MG63 (cell line): ENCODE results near the gene ADH6. TPM values are rescaled to one million over a fixed set of nuclear protein-coding genes. Genes with fewer than 3 reads are reported as not detected.

Source experiments
- DNase-seq: peaks from one replicate; pipeline ENCODE4 v3.0.0-alpha.2; 2020
- H3K27me3 ChIP-seq: fragments of 250-450 bp; sonication (Bioruptor Pico); 2 replicates; pipeline ENCODE4 v1.5.1; 2020; ENCODE audit warnings: mild to moderate bottlenecking, moderate library complexity
- H3K36me3 ChIP-seq: fragments of 250-450 bp; sonication (Bioruptor Pico); 2 replicates; pipeline ENCODE4 v1.5.1; 2020; ENCODE audit warnings: mild to moderate bottlenecking, moderate library complexity
- H3K4me3 ChIP-seq: fragments of 250-450 bp; sonication (Bioruptor Pico); 2 replicates; pipeline ENCODE4 v1.5.1; 2020; ENCODE audit warnings: mild to moderate bottlenecking, moderate library complexity
- H3K9me3 ChIP-seq: fragments of 250-450 bp; sonication (Bioruptor Pico); 2 replicates; pipeline ENCODE4 v1.5.1; 2020; ENCODE audit warnings: mild to moderate bottlenecking, moderate library complexity
- total RNA-seq: library from RNA; depleted of rRNA; stranded (reverse); fragments of >200 nt; shearing (Covaris generic); gene quantifications from 2 replicates; pipeline ENCODE4 v1.2.3, GENCODE V29; 2014; ENCODE audit warnings: low replicate concordance; rRNA removed

The ADH6 gene
- total RNA-seq, 1 experiment from 2014 or later, result not detected

DNA sequence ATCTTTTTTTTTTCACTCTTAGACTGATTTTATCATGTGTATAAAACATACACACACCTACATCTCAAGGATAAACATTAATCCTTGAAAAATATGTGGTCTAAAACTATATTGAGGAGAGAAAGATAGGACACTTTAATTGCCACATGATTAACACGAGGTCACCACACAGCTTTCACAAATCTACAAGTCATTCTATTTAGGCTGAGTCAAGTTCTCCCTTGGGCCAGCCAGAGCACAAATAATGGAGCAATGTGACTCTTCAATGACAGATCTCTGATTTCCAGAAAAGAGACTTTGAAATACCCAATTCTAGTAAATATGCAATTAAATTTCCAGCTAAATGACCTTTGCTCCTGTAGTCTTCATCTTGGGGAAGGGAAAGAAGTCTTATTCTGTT lies 62.1 kb downstream of the ADH6 start:
- no peaks in the 10 kb centered on the region for H3K36me3 ChIP-seq
- H3K27me3 ChIP-seq, result no peaks in the 10 kb centered on the region
- DNase-seq, result no peak
- H3K9me3 ChIP-seq, result no peaks in the 10 kb centered on the region
- no peak overlapping the region for H3K4me3 ChIP-seq

GRCh38 chr4:99154658-99155342 lies 64.2 kb downstream of the ADH6 start:
- Histone ChIP-seq H3K4me3 (no peak overlapping the region), H3K27me3 (no peaks in the 10 kb centered on the region), H3K9me3 (no peaks in the 10 kb centered on the region), H3K36me3 (no peaks in the 10 kb centered on the region)
- DNase-seq, result no peak

Other genes starting within 250 kb of the ADH6 start
- gene METAP1, start 223.5 kb downstream of the ADH6 start, total RNA-seq, result 55.3 and 56.6 TPM in 2 replicates
- gene ADH5, start 130.5 kb downstream of the ADH6 start, total RNA-seq, result 147 and 184 TPM in 2 replicates
- gene ADH4, start 74.9 kb downstream of the ADH6 start, total RNA-seq, result not detected in 2 replicates
- not detected in 2 replicates for gene ADH1A, start 71.7 kb upstream of the ADH6 start, total RNA-seq
- not detected in 2 replicates for gene ADH1B, start 102.2 kb upstream of the ADH6 start, total RNA-seq
- gene ADH1C, start 133.5 kb upstream of the ADH6 start, total RNA-seq, result not detected in 2 replicates
- gene ADH7, start 216.1 kb upstream of the ADH6 start, total RNA-seq, result not detected in 2 replicates